LNCAP (cell line): ENCODE results near the gene MYL3.

Source experiments
- CTCF ChIP-seq: fragments of 450-650 bp; IDR thresholded peaks from 2 replicates; pipeline ENCODE4 v1.5.1; 2017; ENCODE audit warnings: mild to moderate bottlenecking

MYL3 gene

GRCh38 chr3:46820852-46821251 is 42.4 kb downstream of the MYL3 start:
- no peak for TF ChIP-seq CTCF

GRCh38 chr3:46812237-46812791 is 50.9 kb downstream of the MYL3 start:
- no peak for TF ChIP-seq CTCF

- TF ChIP-seq CTCF, result no peak
Measured at GRCh38 chr3:46811615-46812236, 51.5 kb downstream of the MYL3 start.
